GM19240 (cell line): ENCODE measurements around the gene BCKDHA.

Experiments
- DNase-seq: peaks from one replicate; pipeline ENCODE4 v3.0.0; 2011; ENCODE audit warnings: low spot score; ENCODE audit not compliant: insufficient read length

BCKDHA gene

DNA sequence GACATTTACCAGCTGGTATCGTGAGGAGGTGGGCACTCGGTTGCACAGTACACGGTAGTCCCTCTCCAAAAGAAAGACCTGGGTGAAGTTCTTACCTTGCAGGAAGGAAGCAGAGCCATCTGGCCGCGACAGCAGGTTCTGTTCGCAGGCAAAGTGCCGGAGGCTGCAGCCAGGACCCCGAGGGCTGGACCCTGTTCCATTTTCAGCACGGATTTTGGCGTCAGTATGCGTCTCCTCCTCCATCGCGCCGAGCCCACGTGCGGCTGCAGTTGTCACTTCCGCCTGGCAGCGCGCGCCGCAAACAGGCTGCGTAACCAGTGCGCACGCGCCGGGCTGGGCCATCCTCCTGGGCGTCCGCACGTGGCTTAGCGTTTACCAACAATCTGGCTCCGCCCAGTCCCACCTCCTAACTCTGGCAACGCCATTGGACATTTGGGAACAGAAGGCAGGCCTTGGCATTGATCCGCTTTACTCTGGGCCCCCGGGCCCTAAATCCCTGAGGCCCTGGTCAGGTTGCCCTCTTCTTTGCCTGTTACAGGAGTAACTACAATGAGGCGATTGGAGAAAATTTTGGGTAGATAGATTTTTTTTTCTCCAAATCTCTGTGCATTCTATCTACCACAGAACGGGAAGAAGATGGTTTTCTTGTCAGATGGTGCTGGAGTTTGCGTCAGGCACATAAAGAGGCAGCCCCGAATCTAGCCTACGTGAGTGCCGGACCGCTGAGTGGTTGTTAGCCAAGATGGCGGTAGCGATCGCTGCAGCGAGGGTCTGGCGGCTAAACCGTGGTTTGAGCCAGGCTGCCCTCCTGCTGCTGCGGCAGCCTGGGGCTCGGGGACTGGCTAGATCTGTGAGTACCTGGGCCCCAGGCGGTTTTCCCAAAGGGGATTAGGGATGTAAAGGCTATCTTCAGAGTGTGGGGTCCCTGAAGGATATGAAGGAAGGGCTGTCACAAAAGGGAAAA, at the start of gene BCKDHA, which contains the start of gene EXOSC5:
BCKDHA (plus strand) TSS at position 733 of the 964 bp plus-strand sequence; CDS start at position 743, 10 bp downstream.
EXOSC5 (minus strand) TSS at position 274 of the 964 bp plus-strand sequence; CDS start at position 243, 31 bp downstream.
- peak; percentile 97 for DNase-seq

GRCh38 chr19:41350735-41351338, 46.8 kb upstream of the BCKDHA start:
- DNase-seq: no peak

- peak; percentile 82 for DNase-seq
These were observed 46.0 kb upstream of the BCKDHA start for GRCh38 chr19:41351339-41352245.

GRCh38 chr19:41352279-41352608, 45.4 kb upstream of the BCKDHA start:
- DNase-seq: no peak

GRCh38 chr19:41352609-41353465, 44.8 kb upstream of the BCKDHA start:
- DNase-seq: no peak

GRCh38 chr19:41353466-41354342, 43.9 kb upstream of the BCKDHA start, which contains the start of gene TGFB1:
Gene TGFB1 (minus strand): TSS chr19:41353922. CDS start chr19:41353044, 878 bp downstream.
- DNase-seq: peak; percentile 81

DNA sequence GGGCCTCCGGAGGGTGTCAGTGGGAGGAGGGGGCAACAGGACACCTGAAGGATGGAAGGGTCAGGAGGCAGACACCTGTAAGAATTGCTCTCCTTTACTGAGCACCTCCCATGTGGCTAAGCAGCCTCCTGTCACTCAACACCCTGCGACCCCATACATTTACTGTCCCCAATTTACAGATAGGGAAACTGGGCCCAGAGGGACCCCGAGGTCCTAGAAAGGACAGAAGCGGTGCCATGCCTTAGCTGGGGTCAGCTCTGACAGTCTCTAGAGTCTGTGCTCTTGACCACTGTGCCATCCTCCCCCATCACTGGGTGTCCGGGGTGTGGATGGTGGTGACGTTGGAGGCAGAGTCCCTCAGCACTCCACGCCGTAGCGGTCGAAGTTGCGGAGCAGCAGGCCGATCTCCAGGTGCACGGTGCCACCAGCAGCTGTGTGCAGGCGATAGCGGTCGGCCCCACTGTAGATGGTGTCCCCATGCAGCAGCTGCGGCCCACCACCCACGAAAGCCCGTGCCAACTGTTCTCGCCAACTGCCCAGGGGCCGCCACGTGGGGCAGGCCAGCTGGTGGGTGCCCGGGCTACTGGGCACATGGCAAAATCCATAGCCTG, 43.2 kb upstream of the BCKDHA start:
- DNase-seq: no peak

- DNase-seq: no peak
These were observed 42.6 kb upstream of the BCKDHA start for GRCh38 chr19:41355035-41355434.

GRCh38 chr19:41355802-41356201, 41.8 kb upstream of the BCKDHA start:
- DNase-seq: no peak

- no peak for DNase-seq
These were observed 40.5 kb upstream of the BCKDHA start for GRCh38 chr19:41356984-41357739.

- no peak for DNase-seq
These were observed 39.9 kb upstream of the BCKDHA start for GRCh38 chr19:41357746-41358145.

DNA sequence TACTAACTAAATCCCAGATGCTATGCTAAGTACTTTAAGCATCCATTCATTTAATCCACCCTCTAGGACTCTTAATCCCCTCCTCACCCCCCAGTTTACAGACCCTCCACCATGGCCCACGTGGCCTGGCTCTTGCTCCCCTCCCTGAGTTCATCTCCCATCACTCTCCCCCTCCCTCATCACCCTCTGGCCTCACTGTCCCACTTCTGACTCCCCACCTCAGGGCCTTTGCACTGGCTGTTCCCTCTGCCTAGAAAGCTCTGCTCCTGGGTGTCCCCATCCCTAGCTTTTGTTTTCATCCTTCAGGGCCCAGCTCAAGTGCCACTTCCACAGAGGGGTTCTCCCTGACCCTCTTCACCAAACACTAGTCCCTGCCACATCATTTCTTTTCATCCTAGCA, 37.9 kb upstream of the BCKDHA start:
- no peak for DNase-seq

GRCh38 chr19:41362143-41362847, 35.3 kb upstream of the BCKDHA start:
- DNase-seq: no peak

DNA sequence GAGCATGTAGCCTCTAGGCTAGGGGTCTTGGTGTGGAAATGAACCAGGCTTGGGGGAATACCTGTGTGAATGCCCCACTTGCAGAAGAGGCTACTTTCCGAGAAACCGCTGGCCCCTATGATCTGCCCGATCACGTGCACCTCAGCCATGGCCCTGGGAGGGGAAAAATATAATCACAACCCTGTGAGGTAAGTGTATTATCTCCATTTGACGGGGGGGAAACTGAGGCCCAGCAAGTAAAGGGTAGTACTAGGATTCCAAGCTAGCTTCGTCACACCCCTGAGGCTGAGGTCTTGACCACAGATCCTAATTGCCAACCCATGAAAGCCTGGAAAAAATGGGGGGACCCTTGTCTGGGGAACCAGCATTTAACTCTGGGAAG, 34.3 kb upstream of the BCKDHA start:
- DNase-seq: no peak

- DNase-seq: peak; percentile 89
These were observed 33.7 kb upstream of the BCKDHA start, which contains the start of gene B9D2 for GRCh38 chr19:41363753-41364523. Gene B9D2 (minus strand): TSS chr19:41364149. CDS start chr19:41363519, 630 bp downstream.

GRCh38 chr19:41364524-41365391, 32.9 kb upstream of the BCKDHA start:
- no peak for DNase-seq
